HL-60 (cell line): Measurements from ENCODE around the gene TTLL3.

ENCODE experiments used
- POLR2AphosphoS5 ChIP-seq: IDR thresholded peaks from 2 replicates; pipeline ENCODE4 v1.6.1; 2012; ENCODE audit warnings: low read depth
- TF ChIP-seq, protein P1 (sequence below): IDR thresholded peaks from one replicate; pipeline ENCODE4 v1.5.1; 2011; ENCODE audit warnings: low read length, control low read depth, inconsistent platforms; ENCODE audit not compliant: insufficient read depth

DNA sequence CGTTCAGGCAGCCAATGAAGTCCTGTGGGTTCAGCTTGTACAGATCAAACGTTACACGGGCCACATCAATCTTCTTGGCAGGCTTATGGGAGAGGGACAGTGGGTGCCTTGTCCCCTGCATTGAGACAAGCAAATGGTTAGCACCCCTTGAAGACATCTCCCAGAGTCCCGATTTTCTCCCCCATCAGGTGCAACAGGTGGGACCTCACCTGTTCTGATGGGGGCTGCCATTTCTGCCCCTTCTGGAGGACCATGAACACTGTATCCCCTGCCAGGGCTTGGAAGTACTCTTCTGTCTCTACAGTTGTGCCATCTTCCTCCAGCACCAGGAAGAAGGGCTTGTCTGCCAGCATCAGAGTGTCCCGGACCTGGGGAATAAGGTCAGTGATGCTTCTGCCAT is 59.9 kb downstream of the TTLL3 start:
- TF ChIP-seq POLR2AphosphoS5, result no peak
- TF ChIP-seq, protein P1, sequence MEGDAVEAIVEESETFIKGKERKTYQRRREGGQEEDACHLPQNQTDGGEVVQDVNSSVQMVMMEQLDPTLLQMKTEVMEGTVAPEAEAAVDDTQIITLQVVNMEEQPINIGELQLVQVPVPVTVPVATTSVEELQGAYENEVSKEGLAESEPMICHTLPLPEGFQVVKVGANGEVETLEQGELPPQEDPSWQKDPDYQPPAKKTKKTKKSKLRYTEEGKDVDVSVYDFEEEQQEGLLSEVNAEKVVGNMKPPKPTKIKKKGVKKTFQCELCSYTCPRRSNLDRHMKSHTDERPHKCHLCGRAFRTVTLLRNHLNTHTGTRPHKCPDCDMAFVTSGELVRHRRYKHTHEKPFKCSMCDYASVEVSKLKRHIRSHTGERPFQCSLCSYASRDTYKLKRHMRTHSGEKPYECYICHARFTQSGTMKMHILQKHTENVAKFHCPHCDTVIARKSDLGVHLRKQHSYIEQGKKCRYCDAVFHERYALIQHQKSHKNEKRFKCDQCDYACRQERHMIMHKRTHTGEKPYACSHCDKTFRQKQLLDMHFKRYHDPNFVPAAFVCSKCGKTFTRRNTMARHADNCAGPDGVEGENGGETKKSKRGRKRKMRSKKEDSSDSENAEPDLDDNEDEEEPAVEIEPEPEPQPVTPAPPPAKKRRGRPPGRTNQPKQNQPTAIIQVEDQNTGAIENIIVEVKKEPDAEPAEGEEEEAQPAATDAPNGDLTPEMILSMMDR, result no peak
